IPS-18a (cell line): Measurements from ENCODE around the gene PAQR6.
A peak's percentile ranks its signal among the peaks of the same experiment; 100 is the strongest.

Source experiments
- H3K27ac ChIP-seq: one replicate; pipeline ENCODE4 v1.5.1; 2013; ENCODE audit warnings: low read length
- H3K27me3 ChIP-seq: one replicate; pipeline ENCODE4 v1.6.1; 2013; ENCODE audit warnings: mild to moderate bottlenecking, low read length; ENCODE audit not compliant: control insufficient read depth, insufficient read depth
- H3K36me3 ChIP-seq: one replicate; pipeline ENCODE4 v1.6.1; 2013; ENCODE audit warnings: low read depth, low read length; ENCODE audit not compliant: control insufficient read depth
- H3K4me1 ChIP-seq: one replicate; pipeline ENCODE4 v1.6.1; 2013; ENCODE audit warnings: low read depth, low read length; ENCODE audit not compliant: control insufficient read depth
- H3K4me3 ChIP-seq: one replicate; pipeline ENCODE4 v1.5.1; 2013; ENCODE audit warnings: low read length
- H3K9ac ChIP-seq: one replicate; pipeline ENCODE4 v1.6.1; 2013; ENCODE audit warnings: mild to moderate bottlenecking, low read length, moderate library complexity
- H3K9me3 ChIP-seq: one replicate; pipeline ENCODE4 v1.6.1; 2013; ENCODE audit warnings: low read depth, low read length; ENCODE audit not compliant: control insufficient read depth

PAQR6 gene

GRCh38 chr1:156211243-156211642 lies 36.6 kb downstream of the PAQR6 start:
- no peak overlapping the region for H3K27ac ChIP-seq
- H3K9me3 ChIP-seq: no peaks in the 10 kb centered on the region
- peaks cover 7% of the 10 kb centered on the region for H3K4me1 ChIP-seq
- H3K4me3 ChIP-seq: no peak overlapping the region
- H3K27me3 ChIP-seq: no peaks in the 10 kb centered on the region
- peaks cover 19% of the 10 kb centered on the region for H3K36me3 ChIP-seq
- H3K9ac ChIP-seq: no peak overlapping the region

GRCh38 chr1:156204686-156205085 lies 43.2 kb downstream of the PAQR6 start:
- no peak overlapping the region for H3K4me3 ChIP-seq
- H3K9ac ChIP-seq: no peak overlapping the region
- H3K4me1 ChIP-seq: no peaks in the 10 kb centered on the region
- peaks cover 23% of the 10 kb centered on the region for H3K36me3 ChIP-seq
- H3K27ac ChIP-seq: no peak overlapping the region
- H3K9me3 ChIP-seq: no peaks in the 10 kb centered on the region
- H3K27me3 ChIP-seq: no peaks in the 10 kb centered on the region

GRCh38 chr1:156203331-156203730 lies 44.5 kb downstream of the PAQR6 start:
- Histone ChIP-seq H3K36me3 (peaks cover 19% of the 10 kb centered on the region), H3K9ac (no peak overlapping the region), H3K4me3 (no peak overlapping the region), H3K9me3 (no peaks in the 10 kb centered on the region), H3K27ac (no peak overlapping the region), H3K4me1 (no peaks in the 10 kb centered on the region), H3K27me3 (no peaks in the 10 kb centered on the region)

- Histone ChIP-seq H3K36me3 (peaks cover 19% of the 10 kb centered on the region), H3K9me3 (no peaks in the 10 kb centered on the region), H3K27me3 (no peaks in the 10 kb centered on the region), H3K27ac (no peak overlapping the region), H3K4me3 (no peak overlapping the region), H3K9ac (no peak overlapping the region), H3K4me1 (no peaks in the 10 kb centered on the region)
Measured at GRCh38 chr1:156200044-156200443, 47.8 kb downstream of the PAQR6 start.

- H3K36me3 ChIP-seq: peaks cover 19% of the 10 kb centered on the region
Measured at GRCh38 chr1:156198831-156199349, 49.0 kb downstream of the PAQR6 start.

GRCh38 chr1:156196445-156196844 lies 51.4 kb downstream of the PAQR6 start:
- no peak overlapping the region for H3K27ac ChIP-seq
- H3K27me3 ChIP-seq: no peaks in the 10 kb centered on the region
- H3K4me1 ChIP-seq: peaks cover 4% of the 10 kb centered on the region
- no peak overlapping the region for H3K4me3 ChIP-seq
- no peak overlapping the region for H3K9ac ChIP-seq
- H3K9me3 ChIP-seq: no peaks in the 10 kb centered on the region
- H3K36me3 ChIP-seq: peaks cover 9% of the 10 kb centered on the region

More at GRCh38 chr1:156198831-156199349, 49.0 kb downstream of the PAQR6 start:
- Histone ChIP-seq H3K4me1 (no peaks in the 10 kb centered on the region), H3K4me3 (no peak overlapping the region), H3K9ac (no peak overlapping the region), H3K9me3 (no peaks in the 10 kb centered on the region), H3K27me3 (no peaks in the 10 kb centered on the region), H3K27ac (no peak overlapping the region)

- no peak overlapping the region for H3K4me3 ChIP-seq
- H3K27ac ChIP-seq: no peak overlapping the region
- H3K9me3 ChIP-seq: no peaks in the 10 kb centered on the region
- H3K4me1 ChIP-seq: peaks cover 4% of the 10 kb centered on the region
- H3K27me3 ChIP-seq: no peaks in the 10 kb centered on the region
- peaks cover 9% of the 10 kb centered on the region for H3K36me3 ChIP-seq
- H3K9ac ChIP-seq: no peak overlapping the region
Measured at GRCh38 chr1:156195853-156196252, 52.0 kb downstream of the PAQR6 start.

GRCh38 chr1:156194300-156194652 lies 53.6 kb downstream of the PAQR6 start:
- Histone ChIP-seq H3K4me3 (peak overlapping the region; percentile 84), H3K27ac (no peak overlapping the region), H3K27me3 (no peaks in the 10 kb centered on the region), H3K9ac (peak overlapping the region; percentile 53), H3K9me3 (no peaks in the 10 kb centered on the region), H3K36me3 (no peaks in the 10 kb centered on the region), H3K4me1 (peaks cover 4% of the 10 kb centered on the region)

- Histone ChIP-seq H3K9ac (peak within 1 kb of the TSS; percentile 53), H3K27ac (peak within 1 kb of the TSS; percentile 65), H3K9me3 (no peaks in the 10 kb centered on the region), H3K36me3 (no peaks in the 10 kb centered on the region), H3K27me3 (no peaks in the 10 kb centered on the region), H3K4me1 (peaks cover 4% of the 10 kb centered on the region), H3K4me3 (peak within 1 kb of the TSS; percentile 84)
Measured at GRCh38 chr1:156193488-156194299, 54.2 kb downstream of the PAQR6 start, which contains the start of gene SLC25A44. SLC25A44 (plus strand) TSS chr1:156194104; CDS start chr1:156199848, 5,744 bp downstream.
